Kidney epithelial cell (primary cell): ENCODE measurements around the gene RAB25. TPM values are rescaled to one million over a fixed set of nuclear protein-coding genes. Genes with fewer than 3 reads are reported as not detected.

Experiments used
- DNase-seq: peaks from one replicate; pipeline ENCODE4 v3.0.0-alpha.2; 2010; ENCODE audit warnings: low read depth
- H3K27me3 ChIP-seq: 2 replicates; pipeline ENCODE4 v1.6.0; 2011; ENCODE audit warnings: low read length; ENCODE audit not compliant: control insufficient read depth, insufficient read depth
- H3K36me3 ChIP-seq: 2 replicates; pipeline ENCODE4 v1.5.1; 2011; ENCODE audit warnings: low read length; ENCODE audit not compliant: control insufficient read depth, insufficient read depth
- H3K4me3 ChIP-seq: 2 replicates; pipeline ENCODE4 v1.5.1; 2011; ENCODE audit warnings: low read depth, mild to moderate bottlenecking, control low read depth, low read length
- total RNA-seq: library from RNA; depleted of rRNA; stranded (reverse); fragments of >200 nt; gene quantifications from 2 replicates; pipeline ENCODE4 v1.2.3, GENCODE V29; 2015
- TF ChIP-seq, protein P1 (sequence below): IDR thresholded peaks from 2 replicates; pipeline ENCODE4 v1.5.1; 2011; ENCODE audit warnings: mild to moderate bottlenecking, moderate library complexity, low read length, control low read depth, inconsistent platforms; ENCODE audit not compliant: insufficient read depth, poor library complexity, severe bottlenecking

Gene RAB25
- total RNA-seq, 1 donor from 2014 or later: 30.4 TPM

DNA sequence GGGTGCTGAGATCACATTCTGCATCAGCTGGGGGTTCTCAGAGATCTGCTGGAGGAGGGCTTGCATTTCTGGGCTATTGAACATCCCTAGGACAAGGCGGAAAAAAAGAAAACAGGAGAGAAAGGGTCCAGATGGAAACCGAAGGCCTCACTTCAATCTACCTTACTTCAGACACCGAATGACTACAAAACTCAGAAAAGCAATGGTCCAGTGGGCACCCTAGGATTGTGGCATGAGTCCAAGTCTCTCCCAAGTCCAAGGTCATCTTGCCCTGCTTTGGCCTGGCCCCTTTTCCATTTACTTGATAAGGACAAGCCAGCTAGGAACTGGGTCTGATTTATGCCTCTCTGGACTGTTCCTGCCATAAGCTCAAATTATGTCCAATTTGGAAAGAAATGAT, 18.1 kb upstream of the RAB25 start:
- H3K36me3 ChIP-seq: no peaks in the 10 kb centered on the region
- H3K4me3 ChIP-seq: no peak overlapping the region
- TF ChIP-seq, protein P1, sequence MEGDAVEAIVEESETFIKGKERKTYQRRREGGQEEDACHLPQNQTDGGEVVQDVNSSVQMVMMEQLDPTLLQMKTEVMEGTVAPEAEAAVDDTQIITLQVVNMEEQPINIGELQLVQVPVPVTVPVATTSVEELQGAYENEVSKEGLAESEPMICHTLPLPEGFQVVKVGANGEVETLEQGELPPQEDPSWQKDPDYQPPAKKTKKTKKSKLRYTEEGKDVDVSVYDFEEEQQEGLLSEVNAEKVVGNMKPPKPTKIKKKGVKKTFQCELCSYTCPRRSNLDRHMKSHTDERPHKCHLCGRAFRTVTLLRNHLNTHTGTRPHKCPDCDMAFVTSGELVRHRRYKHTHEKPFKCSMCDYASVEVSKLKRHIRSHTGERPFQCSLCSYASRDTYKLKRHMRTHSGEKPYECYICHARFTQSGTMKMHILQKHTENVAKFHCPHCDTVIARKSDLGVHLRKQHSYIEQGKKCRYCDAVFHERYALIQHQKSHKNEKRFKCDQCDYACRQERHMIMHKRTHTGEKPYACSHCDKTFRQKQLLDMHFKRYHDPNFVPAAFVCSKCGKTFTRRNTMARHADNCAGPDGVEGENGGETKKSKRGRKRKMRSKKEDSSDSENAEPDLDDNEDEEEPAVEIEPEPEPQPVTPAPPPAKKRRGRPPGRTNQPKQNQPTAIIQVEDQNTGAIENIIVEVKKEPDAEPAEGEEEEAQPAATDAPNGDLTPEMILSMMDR: no peak
- H3K27me3 ChIP-seq: no peaks in the 10 kb centered on the region
- no peak for DNase-seq

DNA sequence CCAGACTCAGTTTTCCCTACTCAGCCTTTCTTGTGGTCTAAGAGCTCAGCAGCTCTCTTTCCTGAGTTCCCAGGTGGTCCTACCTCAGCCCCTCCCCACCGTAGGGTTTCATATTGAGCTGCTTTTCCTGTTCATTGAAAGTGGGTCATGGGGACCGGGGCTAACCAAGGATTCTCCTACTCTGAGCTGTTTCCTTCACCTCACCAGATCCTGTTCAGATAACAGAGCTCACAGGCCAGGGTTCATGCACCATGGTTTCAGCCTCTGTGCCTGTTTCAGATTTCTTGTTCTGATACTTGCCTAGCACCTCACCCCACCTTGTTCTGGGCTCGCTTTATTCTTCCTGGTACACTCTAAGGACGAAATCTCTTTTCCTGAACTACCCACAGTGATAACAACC, 15.9 kb upstream of the RAB25 start:
- no peak for DNase-seq
- Histone ChIP-seq H3K36me3 (peaks cover 1% of the 10 kb centered on the region), H3K4me3 (no peak overlapping the region), H3K27me3 (no peaks in the 10 kb centered on the region)
- TF ChIP-seq, protein P1: no peak

DNA sequence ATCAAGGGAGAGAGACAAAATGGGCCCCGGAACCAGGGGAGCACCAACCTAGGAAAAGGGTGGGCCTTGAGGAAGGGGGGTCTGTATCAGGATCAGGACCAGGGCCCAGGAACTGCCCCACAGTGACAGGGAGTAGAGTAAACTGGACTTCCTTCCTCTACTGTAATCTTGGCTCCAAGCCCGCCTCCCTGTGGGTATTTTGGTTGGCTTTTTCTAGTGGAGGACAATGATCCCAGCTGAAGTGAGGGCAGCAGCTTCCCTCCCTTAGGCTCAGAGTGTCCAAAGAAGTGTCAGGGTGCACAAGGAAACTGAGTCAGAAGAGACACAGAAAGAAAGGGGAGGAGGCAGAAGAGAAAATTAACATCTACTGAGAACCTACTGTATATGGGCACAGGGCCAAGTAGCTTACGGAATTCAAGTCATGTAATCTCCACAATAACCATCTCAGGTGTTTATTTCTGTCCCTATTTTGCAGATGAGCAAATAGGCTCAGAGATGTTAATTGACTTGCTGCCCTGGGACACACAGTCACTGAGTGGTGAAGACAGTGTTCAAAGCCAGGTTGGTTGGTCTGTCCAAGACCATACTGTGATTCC, 12.2 kb upstream of the RAB25 start:
- Histone ChIP-seq H3K36me3 (peaks cover 1% of the 10 kb centered on the region), H3K27me3 (no peaks in the 10 kb centered on the region), H3K4me3 (no peak overlapping the region)
- TF ChIP-seq, protein P1: no peak
- no peak for DNase-seq

DNA sequence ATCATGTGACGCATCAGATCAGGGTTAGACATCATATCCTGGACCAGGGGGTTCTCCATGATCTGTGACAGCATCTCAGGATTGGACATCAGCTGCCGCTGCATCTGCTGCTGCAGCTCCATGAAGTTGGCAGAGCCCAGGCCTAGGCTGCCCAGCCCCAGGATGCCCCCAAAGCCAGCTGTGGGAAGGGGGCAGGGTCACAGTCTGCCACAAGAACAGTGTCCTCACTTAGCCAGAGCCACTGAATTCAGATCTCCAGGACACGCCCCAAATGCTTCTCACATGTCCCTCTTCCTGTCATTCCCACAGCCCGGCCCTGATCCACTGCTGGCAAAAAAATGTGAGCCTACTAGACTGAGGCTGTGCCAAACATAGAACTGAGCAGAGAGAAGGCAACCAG, 10.6 kb upstream of the RAB25 start:
- Histone ChIP-seq H3K4me3 (no peak overlapping the region), H3K36me3 (peaks cover 1% of the 10 kb centered on the region), H3K27me3 (no peaks in the 10 kb centered on the region)
- TF ChIP-seq, protein P1: no peak
- no peak for DNase-seq

DNA sequence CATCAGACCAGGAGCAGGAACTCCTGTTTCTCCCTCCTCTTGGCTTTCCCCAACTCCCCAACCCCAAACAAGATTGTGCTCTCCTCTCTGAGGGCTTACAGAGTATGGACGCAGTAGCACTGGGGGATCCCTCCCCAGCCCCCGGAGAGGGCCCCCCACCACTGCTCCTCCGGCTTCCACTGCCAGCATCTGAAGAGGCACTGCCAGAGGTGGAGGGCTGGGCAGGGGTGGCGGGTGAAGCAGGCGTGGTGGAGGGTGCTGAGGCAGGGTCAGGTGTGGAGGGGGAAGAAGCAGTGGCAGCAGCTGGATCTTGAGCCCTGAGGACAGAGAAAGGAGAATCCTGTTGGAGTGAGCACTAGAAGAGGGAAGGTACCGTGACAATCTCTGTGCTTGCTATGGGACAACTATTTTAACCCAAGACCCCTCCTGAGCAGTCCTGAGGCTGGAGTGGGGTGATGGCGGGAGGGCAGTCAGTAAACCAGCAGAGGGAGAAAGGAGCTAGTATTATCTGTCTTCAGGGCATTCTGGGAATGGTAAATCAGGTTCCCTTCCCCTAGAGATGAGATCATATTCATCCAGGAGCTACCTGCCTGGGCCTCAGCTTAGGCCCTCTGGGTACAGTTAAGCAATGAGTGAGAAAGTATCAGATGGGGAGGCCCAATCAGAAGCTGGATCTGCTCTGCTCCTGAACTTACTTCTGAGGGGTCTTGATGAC, 9.8 kb upstream of the RAB25 start:
- H3K4me3 ChIP-seq: no peak overlapping the region
- peaks cover 1% of the 10 kb centered on the region for H3K36me3 ChIP-seq
- DNase-seq: no peak
- no peaks in the 10 kb centered on the region for H3K27me3 ChIP-seq
- TF ChIP-seq, protein P1: no peak
